ENCODE data around the gene CEMIP. TPM values are rescaled to one million over a fixed set of nuclear protein-coding genes. Genes with fewer than 3 reads are reported as not detected.

Gene CEMIP
- polyA plus RNA-seq, 1 of the 3 experiments (the other 2 are of a cell fraction): 27.8 TPM

- Histone ChIP-seq H3K36me3 (replicated peaks in 1 of 2; ENCODE audit: control insufficient read depth in 1 of 2, insufficient read depth in 2 of 2, low read length in 1 of 2) (peaks cover 0 to 11% of the 10 kb centered on the region in 2 experiments), H3K9me3 (no peaks in the 10 kb centered on the region), H3K9ac (no peak overlapping the region), H3K9me2 (no peaks in the 10 kb centered on the region), H3K4me3 (ENCODE audit: low read depth in 2 of 2, low read length in 1 of 2) (no peak overlapping the region), H3F3A (replicated peaks; ENCODE audit: insufficient read depth) (no peaks in the 10 kb centered on the region), H3K27ac (ENCODE audit: low read depth in 2 of 2, low read length in 1 of 2) (no peak overlapping the region), H3K27me3 (ENCODE audit: insufficient read depth) (no peaks in the 10 kb centered on the region), H4K20me1 (ENCODE audit: insufficient read depth) (no peaks in the 10 kb centered on the region), H3K4me1 (ENCODE audit: control insufficient read depth in 1 of 2, insufficient read depth in 2 of 2, low read depth in 1 of 2, low read length in 1 of 2) (peaks cover 0 to 6% of the 10 kb centered on the region in 2 experiments; a peak in 2 of 4 replicates), H2AFZ (ENCODE audit: low read depth) (no peak overlapping the region), H3K4me2 (no peak overlapping the region), H3K79me2 (ENCODE audit: insufficient read depth) (no peaks in the 10 kb centered on the region)
- TF ChIP-seq RAD21 (IDR thresholded peaks at IDR 0.05; ENCODE audit: low read length): no peak
- 75% methylated on average over 5 of the region's 5 CpGs for WGBS (ENCODE audit: low lambda C conversion rate)
- ChIA-PET CTCF (interaction anchor here (0.7 to 1.6 kb wide), 2 partner anchors 21 to 24 kb away, joined by 3 to 6 read pairs; partner anchors contain the start of gene CEMIP), POLR2A (no interaction called here)
- no peak for DNase-seq
Measured at GRCh38 chr15:80800067-80800466, 20.9 kb downstream of the CEMIP start.

- H2AFZ ChIP-seq (ENCODE audit: low read depth): no peak overlapping the region
- peaks cover 0 to 8% of the 10 kb centered on the region in 2 experiments for H3K36me3 ChIP-seq (replicated peaks in 1 of 2; ENCODE audit: control insufficient read depth in 1 of 2, insufficient read depth in 2 of 2, low read length in 1 of 2)
- 84% methylated on average over 6 of the region's 10 CpGs for WGBS (ENCODE audit: low lambda C conversion rate)
- no peak overlapping the region for H3K9ac ChIP-seq
- H3K4me3 ChIP-seq (ENCODE audit: low read depth in 2 of 2, low read length in 1 of 2): no peak overlapping the region
- no peaks in the 10 kb centered on the region for H3K9me2 ChIP-seq
- H4K20me1 ChIP-seq (ENCODE audit: insufficient read depth): no peaks in the 10 kb centered on the region
- CTCF ChIA-PET: interaction anchor here (1.2 to 3.2 kb wide), 2 partner anchors 15 to 464 kb away, joined by 3 to 8 read pairs; no protein-coding TSS in a partner anchor
- no peak for DNase-seq
- H3K4me1 ChIP-seq (ENCODE audit: control insufficient read depth in 1 of 2, insufficient read depth in 2 of 2, low read depth in 1 of 2, low read length in 1 of 2): peaks cover 0 to 6% of the 10 kb centered on the region in 2 experiments; a peak in 2 of 4 replicates
- no peak overlapping the region for H3K27ac ChIP-seq (ENCODE audit: low read depth in 2 of 2, low read length in 1 of 2)
- H3K9me3 ChIP-seq: no peaks in the 10 kb centered on the region
- H3K4me2 ChIP-seq: no peak overlapping the region
- POLR2A ChIA-PET: no interaction called here
- no peaks in the 10 kb centered on the region for H3K79me2 ChIP-seq (ENCODE audit: insufficient read depth)
- no peak for TF ChIP-seq CTCF (IDR thresholded peaks at IDR 0.05)
- TF ChIP-seq CHD2 (IDR thresholded peaks at IDR 0.05; ENCODE audit: low read length, partially characterized antibody): no peak
- TF ChIP-seq IRF3 (IDR thresholded peaks at IDR 0.05; ENCODE audit: low read depth, low read length): no peak
- no peak for TF ChIP-seq POLR2AphosphoS5 (IDR thresholded peaks at IDR 0.05; ENCODE audit: low read depth, low read length)
- no peak for TF ChIP-seq MEF2A (IDR thresholded peaks at IDR 0.05; ENCODE audit: borderline replicate concordance, low read depth)
- TF ChIP-seq RXRA (IDR thresholded peaks at IDR 0.05; ENCODE audit: borderline replicate concordance, low read depth): no peak
- no peak for TF ChIP-seq REST (IDR thresholded peaks at IDR 0.05; ENCODE audit: low read depth, low read length)
- no peak for TF ChIP-seq SIN3A (IDR thresholded peaks at IDR 0.05; ENCODE audit: borderline replicate concordance, low read depth, low read length)
- TF ChIP-seq FOXJ3 (CRISPR knock-in tag; IDR thresholded peaks at IDR 0.05): no peak
- no peak for TF ChIP-seq GABPA (IDR thresholded peaks at IDR 0.05; ENCODE audit: low read depth)
- TF ChIP-seq RCOR1 (IDR thresholded peaks at IDR 0.05; ENCODE audit: low read length): no peak
- TF ChIP-seq RFX5 (IDR thresholded peaks at IDR 0.05; ENCODE audit: low read length): no peak
- TF ChIP-seq TEAD4 (IDR thresholded peaks at IDR 0.05; ENCODE audit: borderline replicate concordance, insufficient read depth): no peak
- no peak for TF ChIP-seq RAD21 (IDR thresholded peaks at IDR 0.05; ENCODE audit: low read length)
- no peak for TF ChIP-seq TAF1 (IDR thresholded peaks at IDR 0.05; ENCODE audit: borderline replicate concordance, low read depth, low read length)
- H3F3A ChIP-seq (replicated peaks; ENCODE audit: insufficient read depth): no peaks in the 10 kb centered on the region
- no peaks in the 10 kb centered on the region for H3K27me3 ChIP-seq (ENCODE audit: insufficient read depth)
Measured at GRCh38 chr15:80801891-80802680, 22.9 kb downstream of the CEMIP start.
